ENCODE measurements around the gene COL8A2.
A peak's percentile ranks its signal among the peaks of the same experiment; 100 is the strongest.

Gene COL8A2

GRCh38 chr1:36088577-36089392 lies 36.2 kb downstream of the COL8A2 start, which contains the start of gene ADPRS:
Gene ADPRS (plus strand): TSS chr1:36088892. CDS start chr1:36088905, 13 bp downstream.
- peak; percentile 81 for DNase-seq

GRCh38 chr1:36088265-36088576 lies 36.8 kb downstream of the COL8A2 start:
- DNase-seq = no peak

DNA sequence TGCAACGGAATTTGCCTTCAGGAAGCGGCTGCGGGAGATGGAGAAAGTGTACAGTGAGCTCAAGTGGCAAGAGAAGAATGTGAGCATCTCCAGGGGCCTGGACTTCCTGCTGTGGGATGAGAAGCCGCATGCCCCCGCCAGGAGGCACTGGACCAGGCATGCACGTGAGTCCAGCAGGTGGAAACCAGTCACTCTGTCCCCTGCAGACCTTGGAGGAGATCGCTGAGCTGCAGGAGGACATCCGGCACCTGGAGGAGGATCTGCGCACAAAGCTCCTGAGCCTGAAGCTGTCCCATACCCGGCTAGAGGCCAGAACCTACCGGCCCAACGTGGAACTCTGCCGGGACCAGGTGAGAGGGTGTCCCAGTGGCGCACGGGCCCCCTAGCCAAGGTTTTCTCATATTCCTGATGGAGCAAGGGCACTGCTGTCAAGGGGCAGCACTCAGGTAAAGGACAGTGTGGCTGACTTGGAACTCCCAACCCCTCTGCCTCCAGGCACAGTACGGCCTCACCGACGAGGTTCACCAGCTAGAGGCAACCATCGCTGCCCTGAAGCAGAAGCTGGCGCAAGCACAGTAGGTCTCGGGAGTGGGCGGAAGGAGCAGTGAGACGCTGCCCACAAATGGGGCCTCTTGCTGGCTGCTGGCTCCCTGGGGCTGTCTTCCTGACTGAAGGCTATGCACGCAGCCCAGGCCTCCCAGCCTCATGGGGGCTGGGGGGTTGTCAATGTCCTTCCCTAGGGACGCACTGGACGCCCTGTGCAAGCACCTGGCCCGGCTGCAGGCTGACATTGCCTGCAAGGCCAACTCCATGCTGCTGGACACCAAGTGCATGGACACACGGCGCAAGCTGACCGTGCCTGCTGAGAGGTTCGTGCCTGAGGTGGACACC lies 37.5 kb downstream of the COL8A2 start:
- no peak for DNase-seq

- no peak for DNase-seq
Observed at GRCh38 chr1:36086529-36087232, 38.3 kb downstream of the COL8A2 start.

- DNase-seq = no peak
Observed at GRCh38 chr1:36085686-36086526, 39.1 kb downstream of the COL8A2 start.

GRCh38 chr1:36085126-36085525 lies 39.9 kb downstream of the COL8A2 start:
- no peak for DNase-seq

- DNase-seq = no peak
Observed at GRCh38 chr1:36084497-36085115, 40.4 kb downstream of the COL8A2 start.

GRCh38 chr1:36083635-36084496 lies 41.2 kb downstream of the COL8A2 start, which contains the start of gene TEKT2:
Gene TEKT2 (plus strand): TSS chr1:36084094. CDS start chr1:36084922, 828 bp downstream.
- peak; percentile 89 for DNase-seq

- no peak for DNase-seq
Observed at GRCh38 chr1:36083219-36083618, 41.8 kb downstream of the COL8A2 start.

GRCh38 chr1:36081926-36082485 lies 43.0 kb downstream of the COL8A2 start:
- peak; percentile 72 for DNase-seq

GRCh38 chr1:36080801-36081200 lies 44.2 kb downstream of the COL8A2 start:
- no peak for DNase-seq

- DNase-seq = no peak
Observed at GRCh38 chr1:36080236-36080635, 44.8 kb downstream of the COL8A2 start.

- DNase-seq = no peak
Observed at GRCh38 chr1:36076979-36077573, 47.9 kb downstream of the COL8A2 start.

- peak; percentile 28 for DNase-seq
Observed at GRCh38 chr1:36070349-36070748, 54.7 kb downstream of the COL8A2 start.

DNA sequence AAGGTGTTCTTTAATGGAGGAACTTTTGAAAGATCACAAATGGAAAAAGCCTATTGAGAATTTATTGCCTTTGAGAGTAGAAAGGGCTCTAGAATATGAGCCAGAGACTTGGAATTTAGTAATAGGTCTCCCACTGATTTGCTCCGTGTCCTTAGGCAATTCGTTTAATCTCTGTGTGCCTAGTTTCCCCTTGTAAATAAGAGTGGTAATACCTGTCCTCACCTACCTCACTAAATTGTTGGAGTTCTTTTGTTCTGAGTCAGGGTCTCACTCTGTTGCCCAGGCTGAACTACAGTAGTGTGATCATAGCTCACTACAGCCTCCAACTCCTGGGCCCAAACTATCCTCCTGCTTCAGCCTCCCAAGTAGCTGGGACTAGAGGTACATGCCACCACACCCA lies 56.2 kb downstream of the COL8A2 start:
- no peak for DNase-seq

DNA sequence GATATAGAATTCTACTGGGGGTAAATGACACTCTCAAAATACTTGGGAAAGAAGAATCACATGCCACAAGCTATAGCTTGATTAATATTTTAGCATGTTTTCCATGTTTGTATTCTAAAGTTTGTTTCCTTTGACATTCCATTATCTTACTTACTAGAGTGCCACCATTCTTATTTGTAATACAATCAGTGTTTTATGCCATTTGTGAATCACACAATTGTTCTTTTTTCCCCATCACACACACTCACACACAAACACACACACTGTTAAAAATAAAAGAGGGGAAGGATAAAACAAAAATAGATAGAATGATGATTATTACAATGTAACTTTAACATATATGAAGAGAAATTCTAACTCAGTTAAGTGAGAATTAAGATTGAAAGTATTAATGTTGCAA lies 57.2 kb downstream of the COL8A2 start:
- no peak for DNase-seq

GRCh38 chr1:36062315-36062714 lies 62.7 kb downstream of the COL8A2 start:
- no peak for DNase-seq

DNA sequence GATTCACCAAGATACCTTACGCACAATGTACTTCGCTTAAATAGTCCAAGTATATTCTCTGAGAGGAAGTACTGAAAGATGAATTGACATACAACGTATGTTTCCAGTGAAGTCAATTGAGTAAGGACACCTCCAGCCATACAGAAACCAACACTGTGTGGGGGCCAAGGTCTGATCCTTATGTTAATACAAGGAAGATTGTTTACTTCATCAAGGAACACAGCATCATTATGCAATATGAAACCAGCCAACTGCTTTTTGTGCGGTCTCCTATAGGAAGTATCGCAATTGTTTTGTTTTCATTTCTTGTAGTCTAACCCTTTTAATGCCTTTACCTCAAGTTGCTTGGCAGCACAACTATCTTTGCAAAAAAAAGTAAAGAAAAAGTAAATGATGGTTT lies 69.3 kb downstream of the COL8A2 start:
- no peak for DNase-seq

GRCh38 chr1:36053978-36054377 lies 71.0 kb downstream of the COL8A2 start:
- no peak for DNase-seq

- no peak for DNase-seq
Observed at GRCh38 chr1:36051821-36052220, 73.2 kb downstream of the COL8A2 start.

Data from NCI-H1436 (cell line).